Loucy (cell line): ENCODE results near the gene CDK15.

Source experiments
- H2AFZ ChIP-seq: fragments of 200-600 bp; sonication (generic); 2 replicates; pipeline ENCODE4 v1.6.0; 2016; ENCODE audit warnings: antibody characterized with exemption, mild to moderate bottlenecking, low read length, moderate library complexity
- H3F3A ChIP-seq: fragments of 200-600 bp; 2 replicates; pipeline ENCODE4 v1.6.0; 2016; ENCODE audit warnings: antibody characterized with exemption, low read depth, mild to moderate bottlenecking
- H3K27me3 ChIP-seq: fragments of 200-600 bp; sonication (generic); 2 replicates; pipeline ENCODE4 v1.6.1; 2014; ENCODE audit warnings: low read length, mild to moderate bottlenecking; ENCODE audit not compliant: insufficient read depth, poor library complexity, severe bottlenecking
- H3K36me3 ChIP-seq: fragments of 200-600 bp; sonication (generic); 2 replicates; pipeline ENCODE4 v1.6.1; 2016; ENCODE audit warnings: low read length; ENCODE audit not compliant: insufficient read depth
- H3K4me1 ChIP-seq: fragments of 200-600 bp; sonication (generic); 2 replicates; pipeline ENCODE4 v1.5.1; 2014; ENCODE audit warnings: low read length, mild to moderate bottlenecking; ENCODE audit not compliant: insufficient read depth, poor library complexity, severe bottlenecking
- H3K4me2 ChIP-seq: fragments of 200-600 bp; sonication (generic); 2 replicates; pipeline ENCODE4 v1.6.0; 2014; ENCODE audit warnings: antibody characterized with exemption, low read length, low read depth, mild to moderate bottlenecking; ENCODE audit not compliant: poor library complexity, severe bottlenecking
- H3K4me3 ChIP-seq: fragments of 200-600 bp; sonication (generic); 2 replicates; pipeline ENCODE4 v1.5.1; 2014; ENCODE audit warnings: low read length, mild to moderate bottlenecking, mixed read lengths; ENCODE audit not compliant: poor library complexity, severe bottlenecking
- H3K79me2 ChIP-seq: fragments of 200-600 bp; sonication (generic); 2 replicates; pipeline ENCODE4 v1.6.1; 2014; ENCODE audit warnings: low read length; ENCODE audit not compliant: insufficient read depth
- H3K9ac ChIP-seq: fragments of 200-600 bp; sonication (generic); 2 replicates; pipeline ENCODE4 v1.6.0; 2014; ENCODE audit warnings: mild to moderate bottlenecking, low read depth, low read length, moderate library complexity; ENCODE audit not compliant: poor library complexity, severe bottlenecking
- H3K9me2 ChIP-seq: fragments of 200-600 bp; sonication (generic); replicated peaks from 2 replicates; pipeline ENCODE4 v1.6.1; 2016; ENCODE audit warnings: low read depth, low read length, mixed read lengths
- H3K9me3 ChIP-seq: fragments of 200-600 bp; sonication (generic); 2 replicates; pipeline ENCODE4 v1.6.1; 2014; ENCODE audit warnings: mild to moderate bottlenecking, antibody characterized with exemption, low read length, low read depth; ENCODE audit not compliant: insufficient read depth
- H4K20me1 ChIP-seq: fragments of 200-600 bp; sonication (generic); 2 replicates; pipeline ENCODE4 v1.6.0; 2014; ENCODE audit warnings: antibody characterized with exemption, low read length, mild to moderate bottlenecking; ENCODE audit not compliant: insufficient read depth, poor library complexity, severe bottlenecking
- EZH2phosphoT487 ChIP-seq: fragments of 200-600 bp; IDR thresholded peaks from 2 replicates; pipeline ENCODE4 v1.6.1; 2018; ENCODE audit warnings: antibody characterized with exemption, mild to moderate bottlenecking, moderate library complexity, borderline replicate concordance
- TF ChIP-seq, protein P1 (sequence below): fragments of 200-600 bp; sonication (generic); conservative IDR thresholded peaks from 2 replicates; pipeline ENCODE4 v1.5.1; 2014; ENCODE audit warnings: mild to moderate bottlenecking, antibody characterized with exemption, low read length

CDK15 gene

GRCh38 chr2:201794294-201794693 is 12.0 kb upstream of the CDK15 start:
- Histone ChIP-seq H3K9me2 (no peaks in the 10 kb centered on the region), H2AFZ (no peak overlapping the region), H3K4me3 (no peak overlapping the region), H3K9ac (no peak overlapping the region), H3F3A (no peaks in the 10 kb centered on the region), H3K4me2 (no peak overlapping the region), H3K36me3 (no peaks in the 10 kb centered on the region), H3K4me1 (no peaks in the 10 kb centered on the region), H3K9me3 (no peaks in the 10 kb centered on the region), H3K27me3 (no peaks in the 10 kb centered on the region), H3K79me2 (no peaks in the 10 kb centered on the region), H4K20me1 (no peaks in the 10 kb centered on the region)
- TF ChIP-seq, protein P1, sequence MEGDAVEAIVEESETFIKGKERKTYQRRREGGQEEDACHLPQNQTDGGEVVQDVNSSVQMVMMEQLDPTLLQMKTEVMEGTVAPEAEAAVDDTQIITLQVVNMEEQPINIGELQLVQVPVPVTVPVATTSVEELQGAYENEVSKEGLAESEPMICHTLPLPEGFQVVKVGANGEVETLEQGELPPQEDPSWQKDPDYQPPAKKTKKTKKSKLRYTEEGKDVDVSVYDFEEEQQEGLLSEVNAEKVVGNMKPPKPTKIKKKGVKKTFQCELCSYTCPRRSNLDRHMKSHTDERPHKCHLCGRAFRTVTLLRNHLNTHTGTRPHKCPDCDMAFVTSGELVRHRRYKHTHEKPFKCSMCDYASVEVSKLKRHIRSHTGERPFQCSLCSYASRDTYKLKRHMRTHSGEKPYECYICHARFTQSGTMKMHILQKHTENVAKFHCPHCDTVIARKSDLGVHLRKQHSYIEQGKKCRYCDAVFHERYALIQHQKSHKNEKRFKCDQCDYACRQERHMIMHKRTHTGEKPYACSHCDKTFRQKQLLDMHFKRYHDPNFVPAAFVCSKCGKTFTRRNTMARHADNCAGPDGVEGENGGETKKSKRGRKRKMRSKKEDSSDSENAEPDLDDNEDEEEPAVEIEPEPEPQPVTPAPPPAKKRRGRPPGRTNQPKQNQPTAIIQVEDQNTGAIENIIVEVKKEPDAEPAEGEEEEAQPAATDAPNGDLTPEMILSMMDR, result no peak
- no peak for TF ChIP-seq EZH2phosphoT487

- no peaks in the 10 kb centered on the region for H4K20me1 ChIP-seq
- H2AFZ ChIP-seq, result no peak overlapping the region
- H3K4me2 ChIP-seq, result no peak overlapping the region
- H3K79me2 ChIP-seq, result no peaks in the 10 kb centered on the region
- TF ChIP-seq, protein P1, result peak; percentile 78
- TF ChIP-seq EZH2phosphoT487, result no peak
- H3K9me2 ChIP-seq, result no peaks in the 10 kb centered on the region
- no peaks in the 10 kb centered on the region for H3K9me3 ChIP-seq
- H3K36me3 ChIP-seq, result no peaks in the 10 kb centered on the region
- H3K4me1 ChIP-seq, result no peaks in the 10 kb centered on the region
- no peak overlapping the region for H3K9ac ChIP-seq
- H3F3A ChIP-seq, result no peaks in the 10 kb centered on the region
- H3K4me3 ChIP-seq, result no peak overlapping the region
- H3K27me3 ChIP-seq, result no peaks in the 10 kb centered on the region
These were observed 10.5 kb upstream of the CDK15 start for GRCh38 chr2:201795607-201796477.

DNA sequence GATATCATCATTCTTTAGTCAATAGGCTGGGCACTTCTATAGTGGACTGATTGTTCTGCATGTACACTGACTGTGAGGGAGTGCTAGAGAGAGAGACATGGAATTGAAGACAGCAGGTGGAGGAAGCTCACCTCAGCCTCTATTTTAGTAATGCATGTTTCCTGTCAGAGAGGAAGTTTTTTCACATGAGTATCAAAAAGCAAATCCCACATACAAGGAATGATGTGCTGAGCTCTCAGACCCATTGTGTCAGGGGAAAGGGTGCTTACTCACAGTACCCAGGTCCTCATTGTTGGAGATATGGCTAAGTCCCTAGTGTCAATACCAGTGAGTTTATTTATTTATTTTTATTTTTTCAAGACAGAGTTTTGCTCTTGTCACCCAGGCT is 9.9 kb upstream of the CDK15 start:
- H3K9me3 ChIP-seq, result no peaks in the 10 kb centered on the region

More for the DNA sequence above, 9.9 kb upstream of the CDK15 start:
- no peak overlapping the region for H3K4me2 ChIP-seq
- no peaks in the 10 kb centered on the region for H3K79me2 ChIP-seq
- no peak overlapping the region for H2AFZ ChIP-seq
- H3K4me1 ChIP-seq, result no peaks in the 10 kb centered on the region
- H3K9ac ChIP-seq, result no peak overlapping the region
- H3K27me3 ChIP-seq, result no peaks in the 10 kb centered on the region
- no peaks in the 10 kb centered on the region for H3K9me2 ChIP-seq
- no peak overlapping the region for H3K4me3 ChIP-seq
- no peaks in the 10 kb centered on the region for H3F3A ChIP-seq
- no peaks in the 10 kb centered on the region for H3K36me3 ChIP-seq
- TF ChIP-seq EZH2phosphoT487, result no peak
- TF ChIP-seq, protein P1, result no peak
- no peaks in the 10 kb centered on the region for H4K20me1 ChIP-seq
